Right cardiac atrium (tissue), 5 donors: ENCODE results near the gene IFT20. TPM values are rescaled to one million over a fixed set of nuclear protein-coding genes. Genes with fewer than 3 reads are reported as not detected.
A peak's percentile ranks its signal among the peaks of the same experiment; 100 is the strongest.

ENCODE experiments used
- ATAC-seq, 2 donors: fragments of 200-7000 bp; cut with Tn5 transposase; one replicate each; pipeline versions ENCODE4 v1.8.0 to v1.9.1; 2020; ENCODE audit warnings: moderate library complexity in 2 of 2, mild to moderate bottlenecking in 1 of 2
- DNase-seq, 3 donors: peaks; one replicate each; pipeline ENCODE4 v3.0.0-alpha.2; 2020
- H3K27ac ChIP-seq: one replicate; pipeline ENCODE4 v1.5.1; 2013; ENCODE audit warnings: mild to moderate bottlenecking, low read length, control low read depth, moderate library complexity
- H3K27me3 ChIP-seq: one replicate; pipeline ENCODE4 v1.6.1; 2013; ENCODE audit not compliant: control insufficient read depth, insufficient read depth
- H3K4me1 ChIP-seq: one replicate; pipeline ENCODE4 v1.6.1; 2013; ENCODE audit warnings: low read length; ENCODE audit not compliant: control insufficient read depth, insufficient read depth
- H3K4me3 ChIP-seq: one replicate; pipeline ENCODE4 v1.5.1; 2013; ENCODE audit warnings: low read length, control low read depth
- H3K9me3 ChIP-seq: one replicate; pipeline ENCODE4 v1.6.1; 2013; ENCODE audit warnings: low read length; ENCODE audit not compliant: control insufficient read depth
- WGBS: extraction: QIAGEN DNeasy Blood & Tissue Kit; methylation state at CpG from one replicate; pipeline ENCODE4 v1.1.7; 2013; 5-methylcytosine and 5-hydroxymethylcytosine counted together
- intact Hi-C, 4 donors: fragments of 100-400 bp; cut with DNase I; formaldehyde crosslinking; loops; one replicate each; pipeline versions ENCODE4 v1.11.0 to v1.14.0; 2022 to 2023
- polyA plus RNA-seq: library from polyadenylated mRNA; stranded (reverse); fragments of 200-250 nt; gene quantifications from one replicate; pipeline ENCODE4 v1.2.3, GENCODE V29; 2013
- total RNA-seq, 4 donors: library from RNA; stranded (reverse); fragmentation: NEBNext Ultra II Directional; extraction: Animal tissue kit (Norgen Biotek cat#: 25700); gene quantifications; one replicate each; pipeline ENCODE4 v1.2.1, GENCODE V29; 2021
- donor health status: healthy with polysubstance abuse.
- donor health status: DM: no; HTN: yes; CAD: no.
- donor health status: DM: no; HTN: no; CAD: no.
- donor health status: DM: no; HTN: yes; CAD: no; lungs with severe emphysema.
- donor health status: DM: yes; HTN: yes; CAD: no.

The IFT20 gene
- total and polyA plus RNA-seq, 5 donors: 20.6 to 27.0 (median 22.0) TPM

DNA sequence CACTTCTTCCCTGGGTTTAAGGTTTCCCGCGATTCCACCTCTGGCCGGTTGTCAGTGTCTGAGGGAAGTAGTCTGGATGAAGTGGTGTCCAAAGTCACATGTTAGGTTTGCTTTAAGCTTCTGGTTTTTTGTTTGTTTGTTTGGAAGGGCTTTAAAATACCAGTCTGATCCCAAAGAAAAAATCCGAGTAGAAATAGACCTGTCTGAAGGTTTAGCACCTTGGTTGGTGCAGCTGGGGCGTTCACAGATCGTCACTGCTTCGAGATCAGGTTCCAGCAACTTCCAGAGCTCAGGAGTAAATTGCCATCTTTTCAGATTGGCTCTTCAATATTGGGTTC, 15.7 kb downstream of the IFT20 start:
- 2% methylated on average over 7 of the region's 7 CpGs for WGBS
- ATAC-seq (no peak), DNase-seq (no peak)
- no peaks in the 10 kb centered on the region for H3K9me3 ChIP-seq
- peaks cover 2% of the 10 kb centered on the region for H3K4me1 ChIP-seq
- H3K27ac ChIP-seq: no peak overlapping the region
- H3K4me3 ChIP-seq: peak overlapping the region; percentile 38
- intact Hi-C loops: no loop called here
- no peaks in the 10 kb centered on the region for H3K27me3 ChIP-seq

DNA sequence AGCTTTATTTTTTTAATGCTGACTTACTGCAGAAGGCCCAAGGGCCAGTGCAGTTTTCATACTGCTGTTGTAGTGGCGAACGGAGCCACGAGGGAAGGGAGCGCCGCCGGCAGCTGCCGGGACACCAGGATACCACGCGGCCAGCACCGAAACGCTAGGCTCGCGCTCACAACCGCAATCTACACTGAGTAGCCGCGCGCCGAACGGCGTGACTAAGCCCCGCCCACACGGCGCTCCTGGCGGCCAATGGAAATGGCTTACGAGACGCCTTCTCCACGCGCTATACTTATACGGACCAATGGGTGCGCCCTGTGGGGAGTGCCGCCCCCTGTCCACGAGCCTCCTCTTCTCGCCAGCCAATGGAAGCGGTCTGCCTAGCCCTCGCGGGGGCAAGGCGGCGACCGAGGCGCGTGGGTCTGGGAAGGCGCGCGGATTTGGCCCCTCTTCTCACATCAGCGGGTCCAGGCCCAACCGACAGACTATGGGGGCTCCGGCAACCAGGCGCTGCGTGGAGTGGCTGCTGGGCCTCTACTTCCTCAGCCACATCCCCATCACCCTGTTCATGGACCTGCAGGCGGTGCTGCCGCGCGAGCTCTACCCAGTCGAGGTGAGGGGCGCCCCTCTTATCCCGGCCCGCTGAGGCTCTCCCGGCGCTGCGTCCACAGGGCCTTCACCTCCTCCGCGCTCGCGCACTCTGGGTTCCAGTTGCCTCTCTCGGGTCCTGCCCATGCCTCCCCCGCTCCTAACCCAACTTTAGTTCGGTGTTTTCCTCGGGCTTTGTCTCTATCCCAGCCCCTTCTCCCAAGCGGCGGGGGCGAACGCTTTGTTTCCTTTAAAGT, 16.3 kb downstream of the IFT20 start, which contains the start of gene TMEM97:
TSS of gene TMEM97 (plus strand) at position 442 of the 839 bp plus-strand sequence. CDS start at position 482, 40 bp downstream.
- DNase-seq: peak; percentile 97 to 99 (median 98)
- intact Hi-C loops: no loop called here

DNA sequence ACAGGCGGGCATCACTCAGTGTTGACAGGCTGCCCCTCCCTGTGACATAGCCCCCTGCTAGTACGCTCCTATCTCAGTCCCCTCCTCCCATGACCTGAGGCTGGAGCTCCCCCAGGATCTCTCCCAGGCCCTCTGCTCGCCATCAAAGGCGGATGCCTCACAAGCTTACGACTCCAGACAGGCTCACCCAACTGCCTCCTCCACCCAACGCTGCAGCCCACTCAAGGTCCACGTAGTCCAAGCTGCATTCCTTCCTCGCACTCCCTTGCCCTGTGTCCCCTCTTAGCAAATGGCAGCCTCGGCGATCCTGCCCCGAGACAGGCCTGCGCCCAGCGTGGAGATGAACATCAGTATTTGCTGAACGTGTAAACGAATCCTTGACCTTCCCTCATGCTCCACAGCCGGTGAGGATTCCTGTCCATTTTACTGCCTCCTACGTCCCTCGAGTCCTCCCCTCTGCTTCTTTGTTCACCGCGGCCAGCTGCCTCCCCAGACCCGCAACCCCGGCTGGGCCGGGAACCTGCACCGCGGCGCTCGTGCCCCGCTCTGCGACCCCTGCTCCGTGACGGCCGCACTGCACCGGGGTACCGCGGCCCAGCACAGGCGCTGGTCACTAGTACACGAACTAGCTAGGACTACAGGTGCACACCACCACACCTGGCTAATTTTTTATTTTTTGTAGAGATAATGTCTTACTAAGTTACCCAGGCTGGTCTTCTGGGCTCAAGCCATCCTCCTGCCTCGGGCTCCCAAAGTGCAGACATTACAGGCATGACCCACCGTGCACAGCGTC, 17.1 kb downstream of the IFT20 start:
- no peak overlapping the region for H3K27ac ChIP-seq
- peak; percentile 4 to 16 for ATAC-seq
- H3K4me3 ChIP-seq: peak overlapping the region; percentile 23
- H3K27me3 ChIP-seq: no peaks in the 10 kb centered on the region
- H3K9me3 ChIP-seq: no peaks in the 10 kb centered on the region
- 10% methylated on average over 40 of the region's 40 CpGs for WGBS
- intact Hi-C loops: no loop called here
- DNase-seq: no peak
- peaks cover 2% of the 10 kb centered on the region for H3K4me1 ChIP-seq

More for the DNA sequence above, 16.3 kb downstream of the IFT20 start, which contains the start of gene TMEM97:
- Histone ChIP-seq H3K27me3 (no peaks in the 10 kb centered on the region), H3K4me1 (peaks cover 2% of the 10 kb centered on the region), H3K4me3 (peak within 1 kb of the TSS; percentile 38), H3K9me3 (no peaks in the 10 kb centered on the region), H3K27ac (no peak within 1 kb of the TSS)
- under 1% methylated on average over 72 of the region's 72 CpGs for WGBS
- ATAC-seq: peak; percentile 100

DNA sequence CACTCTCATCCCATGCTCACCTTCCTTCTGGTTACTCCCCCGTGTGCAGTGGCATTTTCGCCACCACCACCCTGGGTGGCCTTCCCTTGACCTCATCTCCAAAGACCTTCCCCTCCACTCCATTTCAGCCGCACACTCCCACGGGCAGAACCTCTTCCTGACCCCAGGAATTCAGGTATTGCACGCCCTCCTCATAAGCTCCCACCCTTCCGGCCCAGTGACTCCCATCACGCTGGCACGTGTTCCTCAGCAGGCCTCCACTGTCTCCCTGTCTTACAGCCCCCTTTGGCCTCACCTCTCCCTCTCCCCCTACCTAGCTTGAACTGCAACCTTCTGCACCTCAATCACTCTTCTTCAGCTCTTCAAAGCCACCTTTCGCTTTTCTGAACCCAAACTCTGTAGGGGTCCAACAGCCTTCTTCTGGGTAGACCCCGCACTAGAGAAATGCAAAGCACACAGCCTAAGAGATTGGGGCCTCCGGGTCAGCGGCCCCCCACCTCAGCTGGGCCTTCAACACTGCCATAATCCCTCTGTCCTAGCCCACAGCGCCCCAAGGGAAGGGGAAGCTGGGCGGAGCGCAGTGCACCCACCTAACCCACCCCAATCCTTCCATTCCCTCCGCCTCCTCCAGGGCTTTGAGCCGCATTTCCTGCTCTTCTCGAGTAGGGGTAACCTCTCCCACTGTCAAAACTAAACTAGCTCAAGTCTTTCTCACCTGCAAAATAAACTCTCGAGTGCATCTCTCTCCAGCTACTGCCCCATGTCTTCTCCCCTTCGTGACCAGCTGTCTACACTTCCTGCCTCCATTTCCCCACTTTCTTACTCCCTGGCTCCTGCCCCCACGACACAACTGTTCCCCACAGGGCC, 17.9 kb downstream of the IFT20 start:
- ATAC-seq (no peak), DNase-seq (no peak)
- Histone ChIP-seq H3K27me3 (no peaks in the 10 kb centered on the region), H3K9me3 (no peaks in the 10 kb centered on the region), H3K4me3 (no peak overlapping the region), H3K4me1 (peaks cover 2% of the 10 kb centered on the region), H3K27ac (no peak overlapping the region)
- intact Hi-C loops: no loop called here
- 77% methylated on average over 21 of the region's 21 CpGs for WGBS

DNA sequence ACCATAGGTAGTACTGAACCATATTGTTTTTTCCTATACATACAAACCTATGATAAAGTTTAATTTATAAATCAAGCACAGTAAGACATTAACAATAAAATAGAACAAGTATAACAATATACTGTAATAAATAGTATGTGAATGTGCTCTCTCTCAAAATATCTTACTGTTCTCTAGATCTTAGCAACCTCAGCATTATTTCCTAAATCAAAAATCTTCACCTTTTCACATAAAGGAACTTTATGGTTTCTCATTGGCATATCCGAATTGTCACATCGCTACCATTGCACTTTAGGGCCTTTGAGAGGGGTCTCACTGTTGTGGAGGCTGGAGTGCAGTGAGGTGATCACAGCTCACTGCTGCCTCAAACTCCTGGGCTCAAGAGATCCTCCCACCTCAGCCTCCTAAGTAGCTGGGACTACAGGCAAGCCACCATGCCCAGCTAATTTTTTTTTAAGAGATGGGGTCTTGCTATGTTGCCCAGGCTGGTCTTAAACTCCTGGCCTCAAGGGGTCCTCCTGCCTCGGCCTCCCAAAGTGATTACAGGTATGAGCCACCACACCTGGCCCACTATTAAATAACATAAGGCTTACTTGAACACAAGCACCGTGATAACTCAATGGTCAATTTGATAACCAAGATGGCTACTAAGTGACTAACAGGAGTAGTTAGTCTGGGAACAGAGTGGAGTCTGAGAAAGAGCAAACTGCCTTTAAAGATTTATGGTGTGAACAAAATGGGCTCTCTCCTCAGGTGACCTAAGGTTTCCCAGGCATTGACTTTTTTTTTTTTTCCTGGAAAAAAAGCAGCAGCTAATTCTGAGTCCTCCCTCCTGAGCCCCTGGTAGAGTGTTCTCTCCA, 19.2 kb downstream of the IFT20 start:
- WGBS: 90% methylated on average over 4 of the region's 4 CpGs
- no peak for DNase-seq
- Histone ChIP-seq H3K4me1 (peaks cover 2% of the 10 kb centered on the region), H3K27ac (no peak overlapping the region), H3K4me3 (no peak overlapping the region), H3K27me3 (no peaks in the 10 kb centered on the region), H3K9me3 (no peaks in the 10 kb centered on the region)
- intact Hi-C loops: no loop called here
- ATAC-seq: no peak

DNA sequence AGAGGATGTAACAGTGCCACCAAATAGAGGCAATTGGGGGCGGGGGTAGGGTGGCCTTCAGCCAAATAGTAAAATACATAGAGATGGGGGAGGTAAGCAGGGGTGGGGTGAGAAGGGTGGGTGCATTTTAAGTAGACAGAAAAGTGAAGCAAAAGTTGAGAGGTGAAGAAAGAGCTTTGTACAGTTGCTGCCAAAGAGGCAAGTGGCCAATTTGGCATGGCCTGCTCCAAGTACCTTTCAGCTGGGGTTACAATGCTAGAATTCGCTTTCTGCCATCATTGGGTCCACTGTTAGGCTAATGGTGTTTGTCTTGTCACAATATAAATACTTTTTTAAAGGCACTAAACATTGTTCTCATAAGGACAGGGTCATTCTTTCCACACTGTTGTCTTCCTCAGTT, 21.4 kb downstream of the IFT20 start:
- Histone ChIP-seq H3K27me3 (no peaks in the 10 kb centered on the region), H3K9me3 (no peaks in the 10 kb centered on the region), H3K27ac (no peak overlapping the region), H3K4me3 (no peak overlapping the region), H3K4me1 (peaks cover 2% of the 10 kb centered on the region)
- WGBS: 89% methylated on average over 2 of the region's 2 CpGs
- DNase-seq: no peak
- ATAC-seq: no peak
- intact Hi-C loops: no loop called here

DNA sequence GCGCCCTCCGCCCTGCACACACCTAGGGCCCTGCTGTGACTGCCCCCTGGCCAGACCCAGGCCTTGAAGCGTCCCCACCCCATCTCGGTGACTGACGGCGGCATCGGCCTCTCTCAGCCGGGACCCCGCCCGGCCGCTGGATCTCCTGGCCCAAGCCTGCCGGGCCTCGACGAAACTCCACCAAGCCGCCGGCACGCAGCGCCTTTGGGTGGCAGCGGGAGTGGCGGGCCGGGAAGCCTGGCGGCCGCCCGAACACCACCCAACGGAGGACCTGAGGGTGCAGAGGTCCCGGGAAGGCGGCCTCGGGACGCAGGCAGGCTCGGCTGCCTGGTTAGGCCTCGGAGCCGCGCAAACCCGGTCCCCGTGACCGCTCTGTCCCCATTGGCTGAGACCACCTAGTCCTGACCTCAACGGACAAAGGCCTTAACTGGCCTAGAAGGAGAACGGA, 28.3 kb downstream of the IFT20 start:
- Histone ChIP-seq H3K4me1 (no peaks in the 10 kb centered on the region), H3K27me3 (no peaks in the 10 kb centered on the region), H3K4me3 (no peak overlapping the region), H3K27ac (no peak overlapping the region), H3K9me3 (no peaks in the 10 kb centered on the region)
- WGBS: 22% methylated on average over 38 of the region's 38 CpGs
- no peak for ATAC-seq
- intact Hi-C loops: no loop called here
- peak in 1 of 3 donors; percentile 36 for DNase-seq

DNA sequence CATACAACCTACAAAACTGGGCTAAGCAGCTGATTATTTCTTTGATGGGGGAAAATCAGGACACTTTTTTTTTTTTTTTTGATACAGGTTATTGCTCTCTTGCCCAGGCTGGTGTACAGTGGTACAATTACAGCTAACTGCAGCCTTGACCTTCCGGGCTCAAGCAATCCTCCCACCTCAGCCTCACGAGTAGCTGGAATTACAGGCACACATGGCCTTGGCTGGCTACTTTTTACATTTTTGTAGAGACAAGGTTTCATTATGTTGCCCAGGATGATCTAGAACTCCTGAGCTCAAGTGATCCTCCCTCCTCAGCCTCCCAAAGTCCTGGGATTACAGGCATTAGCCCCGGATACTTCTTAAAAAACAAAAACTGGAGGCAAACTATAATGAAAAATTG, 36.8 kb downstream of the IFT20 start:
- ATAC-seq (no peak), DNase-seq (no peak)
- WGBS: 76% methylated on average over 3 of the region's 3 CpGs
- H3K27me3 ChIP-seq: no peaks in the 10 kb centered on the region
- H3K9me3 ChIP-seq: no peaks in the 10 kb centered on the region
- H3K27ac ChIP-seq: no peak overlapping the region
- H3K4me1 ChIP-seq: no peaks in the 10 kb centered on the region
- no peak overlapping the region for H3K4me3 ChIP-seq
- intact Hi-C loops: no loop called here

DNA sequence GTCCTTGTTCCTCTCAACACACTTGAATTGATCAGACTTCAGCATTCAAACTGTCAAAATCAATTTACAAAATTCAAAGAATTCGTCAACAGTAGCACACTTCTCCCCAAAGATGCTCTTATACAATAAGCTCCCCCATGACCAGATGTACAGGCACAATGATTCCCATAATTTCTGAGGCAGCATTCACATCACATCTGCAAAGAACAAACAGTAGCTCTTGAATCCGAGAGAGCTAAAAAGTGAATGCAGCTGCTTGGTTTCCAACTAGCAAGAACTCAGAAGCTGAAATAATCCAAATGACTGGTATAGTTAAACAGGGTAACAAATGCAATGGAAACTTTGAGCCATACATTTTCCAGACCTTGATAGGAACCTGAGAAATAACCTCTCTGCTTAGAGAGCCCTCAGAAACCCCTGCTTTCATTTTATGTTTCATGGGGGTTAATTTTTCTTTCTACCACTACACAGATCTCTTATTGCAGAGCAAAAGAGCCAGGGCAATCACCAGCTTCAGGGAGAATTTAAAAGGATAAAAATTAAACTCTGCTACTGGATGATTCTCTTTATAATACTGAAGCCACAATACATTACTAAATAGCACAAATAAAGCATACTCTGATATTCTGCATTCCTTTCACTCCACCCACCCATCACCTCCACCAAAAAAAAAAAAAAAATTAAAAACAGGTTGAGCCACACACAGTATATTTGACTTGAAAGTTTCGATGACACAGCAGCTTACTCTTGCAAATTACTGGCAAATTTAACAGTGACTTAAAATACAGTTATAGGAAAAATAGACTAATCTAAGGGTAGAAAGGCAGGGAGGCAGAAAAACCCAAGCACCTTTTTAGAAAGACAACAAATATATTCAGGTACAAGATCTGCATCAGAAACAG, 39.3 kb downstream of the IFT20 start:
- intact Hi-C loops: no loop called here
- no peak overlapping the region for H3K4me3 ChIP-seq
- H3K4me1 ChIP-seq: no peaks in the 10 kb centered on the region
- DNase-seq (no peak), ATAC-seq (no peak)
- no peaks in the 10 kb centered on the region for H3K27me3 ChIP-seq
- WGBS: 71% methylated on average over 3 of the region's 3 CpGs
- no peak overlapping the region for H3K27ac ChIP-seq
- no peaks in the 10 kb centered on the region for H3K9me3 ChIP-seq
